Mesodermal cell (in vitro differentiated cells): Measurements from ENCODE around the gene BCR.

Experiments
- H3K27ac ChIP-seq: 2 replicates; pipeline ENCODE4 v1.7.0; 2013; ENCODE audit warnings: mild to moderate bottlenecking, low read depth, low read length, moderate library complexity; ENCODE audit not compliant: severe bottlenecking
- H3K36me3 ChIP-seq: 2 replicates; pipeline ENCODE4 v1.7.1; 2013; ENCODE audit warnings: mild to moderate bottlenecking, low read length, moderate library complexity; ENCODE audit not compliant: control insufficient read depth, insufficient read depth
- H3K4me1 ChIP-seq: one replicate; pipeline ENCODE4 v1.7.1; 2013; ENCODE audit warnings: mild to moderate bottlenecking, low read length; ENCODE audit not compliant: insufficient read depth, control insufficient read depth, poor library complexity, severe bottlenecking
- H3K4me3 ChIP-seq: 2 replicates; pipeline ENCODE4 v1.7.0; 2013; ENCODE audit warnings: low read length, control low read depth, mild to moderate bottlenecking; ENCODE audit not compliant: insufficient read depth, poor library complexity, severe bottlenecking; ENCODE audit errors: extremely low read depth
- H3K9me3 ChIP-seq: 2 replicates; pipeline ENCODE4 v1.7.1; 2013; ENCODE audit warnings: mild to moderate bottlenecking, low read length, moderate library complexity; ENCODE audit not compliant: control insufficient read depth
- WGBS, 2 experiments: methylation state at CpG; one replicate each; pipeline ENCODE4 v1.1.5; 2013; ENCODE audit warnings: missing lambda C conversion rate in 2 of 2; ENCODE audit not compliant: insufficient coverage in 2 of 2; 5-methylcytosine and 5-hydroxymethylcytosine counted together

Gene BCR

DNA sequence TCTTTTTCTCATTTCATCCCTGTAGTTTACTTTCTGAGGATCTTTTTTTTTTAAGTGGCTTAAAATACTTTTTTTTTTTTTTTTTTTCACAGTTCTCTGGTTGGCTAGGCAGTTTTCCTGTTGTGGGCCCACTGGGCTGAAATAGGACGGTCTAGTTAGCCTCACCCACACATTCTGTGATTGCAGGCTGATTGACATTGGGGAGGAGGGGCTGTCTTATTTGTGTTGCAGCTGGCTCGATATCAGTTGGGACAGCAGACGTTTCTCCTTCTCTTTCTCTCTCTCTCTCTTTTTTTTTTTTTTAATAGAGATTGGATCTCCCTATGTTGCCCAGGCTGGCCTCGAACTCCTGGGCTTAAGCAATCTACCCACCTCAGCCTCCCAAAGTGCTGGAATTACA, 6.9 kb downstream of the BCR start:
- Histone ChIP-seq H3K4me3 (no peak overlapping the region), H3K27ac (no peak overlapping the region), H3K36me3 (peaks cover 70% of the 10 kb centered on the region), H3K9me3 (no peaks in the 10 kb centered on the region), H3K4me1 (peaks cover 30% of the 10 kb centered on the region)
- WGBS, 2 experiments, result 100% methylated on average over 1 of the region's 4 CpGs; no CpG with 5 or more reads in 1 of the 2 experiments

DNA sequence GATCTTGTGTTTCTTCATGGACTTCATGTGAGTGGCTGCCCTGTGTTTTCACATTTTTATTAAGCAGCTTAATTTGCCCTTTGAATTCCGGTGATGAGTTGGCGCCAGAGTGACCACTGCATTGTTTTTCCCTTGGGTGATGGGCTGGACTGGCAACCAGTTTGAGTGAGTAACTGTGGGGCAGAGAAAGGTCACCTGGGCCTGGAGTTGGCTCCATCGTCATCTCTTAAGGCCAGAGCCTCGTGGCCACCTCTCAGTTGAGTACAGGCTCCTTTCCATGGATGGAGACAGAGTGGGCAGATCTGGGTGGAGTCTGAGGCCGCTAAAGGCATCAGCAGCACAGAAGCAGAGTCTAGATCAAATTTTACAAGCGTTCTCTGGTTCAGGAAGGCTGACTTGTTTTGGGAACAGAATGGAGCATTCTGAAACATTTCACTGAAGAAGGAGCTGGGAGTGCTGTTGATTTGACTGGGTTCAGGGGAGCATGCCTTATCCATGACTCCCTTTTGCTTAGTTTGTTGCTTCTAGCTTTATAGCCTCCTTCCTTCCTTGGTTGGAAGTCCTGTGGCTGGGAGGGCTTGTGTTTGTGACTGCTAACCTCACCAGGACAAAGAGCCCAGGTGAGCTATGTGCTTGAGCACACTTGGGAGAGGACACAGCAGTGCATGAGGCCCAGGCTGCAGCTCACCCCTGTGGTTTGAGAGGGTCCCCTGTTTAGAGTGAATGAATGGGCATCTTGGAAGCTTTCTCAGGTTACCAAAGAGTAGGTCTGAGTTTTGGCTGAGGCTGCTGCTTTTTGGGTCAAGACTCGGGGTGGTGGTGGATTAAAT, 7.8 kb downstream of the BCR start:
- peaks cover 26% of the 10 kb centered on the region for H3K4me1 ChIP-seq
- H3K36me3 ChIP-seq, result peaks cover 72% of the 10 kb centered on the region
- H3K4me3 ChIP-seq, result no peak overlapping the region
- no peaks in the 10 kb centered on the region for H3K9me3 ChIP-seq
- no peak overlapping the region for H3K27ac ChIP-seq
- WGBS, 2 experiments, result 90 to 93% methylated on average over 4 to 6 of the region's 7 CpGs

DNA sequence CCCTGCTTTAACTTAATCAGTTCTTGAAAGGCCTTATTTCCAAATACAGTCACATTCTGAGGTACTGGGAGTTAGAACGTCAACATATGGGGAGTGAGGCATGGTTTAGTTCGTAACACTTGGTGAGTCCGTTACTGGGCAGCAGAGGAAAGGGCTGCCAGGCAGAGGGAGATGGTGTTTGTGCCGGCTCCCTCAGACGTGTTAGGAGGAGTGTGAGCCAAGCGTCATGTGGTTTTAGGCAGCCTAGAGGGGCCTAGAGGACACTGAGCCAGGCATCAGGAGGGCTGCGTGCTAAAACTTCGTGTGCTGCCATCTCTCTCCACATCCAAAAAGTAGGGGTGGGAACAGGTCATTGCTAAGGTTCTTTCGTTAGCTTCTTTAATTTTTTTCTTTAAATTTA, 10.2 kb downstream of the BCR start:
- no peak overlapping the region for H3K27ac ChIP-seq
- no peaks in the 10 kb centered on the region for H3K9me3 ChIP-seq
- peaks cover 55% of the 10 kb centered on the region for H3K36me3 ChIP-seq
- H3K4me1 ChIP-seq, result peaks cover 17% of the 10 kb centered on the region
- WGBS, 2 experiments, result 89 to 100% methylated on average over 2 to 6 of the region's 9 CpGs
- no peak overlapping the region for H3K4me3 ChIP-seq

DNA sequence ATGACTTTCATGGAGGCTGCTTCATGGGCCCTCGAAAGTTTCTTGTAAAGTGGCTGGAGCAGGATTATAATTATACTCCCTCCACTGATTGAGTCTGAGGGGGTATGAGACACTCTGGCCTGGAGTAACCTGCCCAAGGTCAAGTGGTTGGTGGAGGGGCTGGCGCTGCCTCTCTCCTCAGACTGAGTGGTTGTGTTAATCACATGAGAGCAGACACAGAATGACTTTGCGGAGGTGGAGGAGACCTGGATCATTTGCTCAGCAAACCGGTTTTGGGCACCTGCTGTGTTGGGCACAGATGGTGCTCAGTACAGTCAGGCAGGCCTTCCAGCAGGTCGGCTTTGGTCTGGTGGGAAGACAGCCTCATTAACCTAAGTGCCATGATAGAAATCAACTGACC, 11.8 kb downstream of the BCR start:
- H3K27ac ChIP-seq, result no peak overlapping the region
- H3K4me1 ChIP-seq, result peaks cover 22% of the 10 kb centered on the region
- no peaks in the 10 kb centered on the region for H3K9me3 ChIP-seq
- H3K36me3 ChIP-seq, result peaks cover 51% of the 10 kb centered on the region
- H3K4me3 ChIP-seq, result no peak overlapping the region
- WGBS, 2 experiments, result 81 to 96% methylated on average over 4 of the region's 5 CpGs

DNA sequence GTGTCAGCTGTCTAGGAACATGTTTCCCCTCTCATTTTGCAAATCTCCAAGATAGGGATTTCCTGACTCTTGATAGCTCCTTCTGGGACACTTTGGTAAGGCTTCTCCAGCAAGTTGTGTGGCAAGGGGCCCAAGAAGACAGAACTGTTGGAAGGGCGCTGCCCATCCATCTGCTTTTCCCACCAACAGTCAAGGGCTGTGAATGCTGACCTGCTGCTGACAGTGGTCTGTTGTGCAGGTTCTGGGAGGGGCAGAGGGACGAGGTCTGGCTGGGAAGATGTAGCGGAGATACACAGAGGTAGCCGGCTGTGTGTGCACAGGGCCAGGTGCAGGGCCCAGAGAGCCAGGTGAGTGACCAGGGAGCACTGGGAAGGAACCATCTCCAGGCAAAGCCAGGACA, 12.2 kb downstream of the BCR start:
- Histone ChIP-seq H3K4me1 (peaks cover 19% of the 10 kb centered on the region), H3K4me3 (no peak overlapping the region), H3K9me3 (no peaks in the 10 kb centered on the region), H3K27ac (no peak overlapping the region), H3K36me3 (peaks cover 51% of the 10 kb centered on the region)
- WGBS, 2 experiments, result 100% methylated on average over 3 of the region's 4 CpGs

DNA sequence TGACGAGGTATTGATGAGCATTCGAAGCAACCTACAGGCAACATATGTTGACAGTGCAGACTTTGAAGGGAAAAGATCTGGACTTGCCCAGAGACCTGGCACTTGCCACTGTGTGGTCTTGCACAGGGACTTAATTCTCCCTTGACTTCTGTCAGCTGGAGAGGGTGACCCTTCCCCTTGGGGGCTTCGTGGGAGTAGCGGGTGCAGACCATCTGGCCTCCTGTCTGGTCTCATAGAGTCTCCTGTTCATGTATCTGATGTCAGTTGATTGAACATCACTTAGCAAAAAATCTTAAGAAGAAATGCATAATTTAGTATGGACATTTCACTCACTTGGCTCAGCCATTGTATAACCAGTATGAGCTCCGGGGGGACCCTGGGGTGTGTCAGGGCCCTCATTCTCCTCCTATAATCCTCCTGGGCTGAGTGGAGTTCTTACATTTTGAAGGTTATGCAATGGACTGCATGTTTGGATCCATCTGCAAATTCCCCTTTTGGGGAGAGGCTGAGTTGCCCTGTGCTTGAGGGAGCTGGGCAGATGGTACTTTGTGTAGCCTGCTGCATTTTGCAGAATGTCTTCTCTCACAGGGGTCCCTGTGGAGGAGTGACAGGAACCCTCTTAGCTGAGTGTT, 13.0 kb downstream of the BCR start:
- Histone ChIP-seq H3K9me3 (no peaks in the 10 kb centered on the region), H3K4me3 (no peak overlapping the region), H3K36me3 (peaks cover 49% of the 10 kb centered on the region), H3K27ac (no peak overlapping the region), H3K4me1 (peaks cover 14% of the 10 kb centered on the region)
- 94 to 100% methylated on average over 2 of the region's 5 CpGs for WGBS, 2 experiments

DNA sequence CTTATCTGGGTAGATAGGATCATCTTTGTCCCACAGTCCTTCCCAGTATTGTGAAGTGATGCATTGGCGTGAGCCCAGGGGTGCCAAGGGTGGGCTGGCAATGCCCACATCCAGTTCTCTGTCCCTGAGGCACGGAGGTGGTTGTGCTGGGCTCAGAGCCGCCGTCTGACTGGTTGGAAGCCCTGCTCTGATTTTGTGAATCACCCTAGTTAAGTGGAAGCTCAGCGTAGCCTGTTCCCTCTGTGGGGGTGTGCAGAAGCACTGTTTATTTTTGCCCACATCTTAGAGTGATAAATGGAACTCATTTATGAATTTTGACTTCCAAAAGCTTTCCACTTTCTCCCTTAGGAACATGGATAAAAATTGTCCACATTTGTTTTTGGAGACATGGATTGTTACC, 13.6 kb downstream of the BCR start:
- H3K4me1 ChIP-seq, result peaks cover 17% of the 10 kb centered on the region
- no peak overlapping the region for H3K27ac ChIP-seq
- H3K36me3 ChIP-seq, result peaks cover 51% of the 10 kb centered on the region
- WGBS, 2 experiments, result 96 to 97% methylated on average over 3 to 4 of the region's 5 CpGs
- no peaks in the 10 kb centered on the region for H3K9me3 ChIP-seq
- H3K4me3 ChIP-seq, result no peak overlapping the region

DNA sequence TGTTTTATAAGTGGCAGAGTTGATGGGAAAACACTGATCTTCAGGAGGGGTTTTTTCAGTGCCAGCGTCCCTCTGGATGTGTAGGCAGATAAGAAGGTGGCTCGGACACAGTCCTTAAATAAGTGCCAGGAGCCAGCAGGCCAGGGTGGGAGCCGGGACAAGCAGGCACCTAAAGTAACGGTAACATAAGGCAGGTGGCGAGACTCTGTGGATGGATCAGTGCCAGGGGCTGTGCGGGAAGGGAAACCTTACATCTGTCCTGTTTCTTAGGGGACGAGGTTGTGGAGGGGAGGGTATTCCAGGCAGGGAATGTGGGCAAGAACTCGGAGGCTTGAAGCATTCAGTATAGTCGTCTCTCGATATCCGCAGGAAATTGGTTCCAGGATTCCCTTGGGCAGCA, 15.9 kb downstream of the BCR start:
- peaks cover 48% of the 10 kb centered on the region for H3K36me3 ChIP-seq
- H3K9me3 ChIP-seq, result no peaks in the 10 kb centered on the region
- 86 to 87% methylated on average over 8 to 11 of the region's 11 CpGs for WGBS, 2 experiments

DNA sequence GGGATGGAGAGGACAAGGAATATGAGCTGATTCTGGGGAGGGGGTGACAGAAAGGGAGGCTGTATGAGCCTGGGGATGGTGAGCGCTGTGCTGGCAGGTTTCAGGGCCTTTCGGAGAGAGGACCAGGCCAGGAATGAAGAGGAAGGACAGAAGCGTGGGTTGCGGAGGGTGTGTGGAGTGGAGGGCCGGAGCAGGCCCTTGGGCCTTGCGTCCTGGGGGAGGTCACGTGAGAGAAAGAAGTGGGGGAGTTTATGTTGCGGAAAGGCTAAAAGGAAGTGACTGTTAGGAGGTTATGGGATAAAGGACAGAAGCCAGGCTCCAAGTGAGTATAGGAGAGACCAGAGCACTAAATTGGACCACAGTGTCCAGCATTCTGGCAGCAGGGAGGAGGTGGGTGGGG, 17.5 kb downstream of the BCR start:
- Histone ChIP-seq H3K4me3 (no peak overlapping the region), H3K4me1 (peaks cover 27% of the 10 kb centered on the region), H3K36me3 (peaks cover 32% of the 10 kb centered on the region), H3K9me3 (no peaks in the 10 kb centered on the region), H3K27ac (no peak overlapping the region)
- WGBS, 2 experiments, result 93 to 100% methylated on average over 7 to 8 of the region's 8 CpGs

More for the DNA sequence above, 15.9 kb downstream of the BCR start:
- Histone ChIP-seq H3K4me1 (peaks cover 27% of the 10 kb centered on the region), H3K4me3 (no peak overlapping the region), H3K27ac (no peak overlapping the region)

DNA sequence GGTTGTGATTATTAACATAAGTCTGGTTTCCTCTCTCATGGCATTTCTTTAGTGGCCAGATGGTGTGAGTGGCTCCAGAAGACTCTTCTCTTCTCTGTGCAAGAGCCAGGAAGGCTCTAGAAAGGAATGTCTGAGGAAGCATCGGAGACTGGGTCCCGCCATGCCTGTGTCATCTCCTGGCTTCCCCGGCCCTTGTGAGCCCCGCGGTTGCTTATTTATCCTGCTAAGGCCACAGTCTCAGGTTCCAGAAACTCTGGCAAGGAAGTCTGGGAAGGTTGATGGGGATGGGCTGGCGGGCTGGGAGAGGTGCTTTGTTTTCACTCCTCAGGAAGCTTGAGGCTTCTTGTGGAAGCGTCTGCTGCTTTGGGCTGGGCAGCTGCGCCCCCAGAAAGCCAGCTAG, 18.9 kb downstream of the BCR start:
- 65% methylated on average over 6 to 8 of the region's 8 CpGs for WGBS, 2 experiments
- peaks cover 21% of the 10 kb centered on the region for H3K4me1 ChIP-seq
- H3K36me3 ChIP-seq, result peaks cover 39% of the 10 kb centered on the region
- H3K9me3 ChIP-seq, result no peaks in the 10 kb centered on the region
- no peak overlapping the region for H3K4me3 ChIP-seq
- peak overlapping the region; percentile 23 for H3K27ac ChIP-seq

DNA sequence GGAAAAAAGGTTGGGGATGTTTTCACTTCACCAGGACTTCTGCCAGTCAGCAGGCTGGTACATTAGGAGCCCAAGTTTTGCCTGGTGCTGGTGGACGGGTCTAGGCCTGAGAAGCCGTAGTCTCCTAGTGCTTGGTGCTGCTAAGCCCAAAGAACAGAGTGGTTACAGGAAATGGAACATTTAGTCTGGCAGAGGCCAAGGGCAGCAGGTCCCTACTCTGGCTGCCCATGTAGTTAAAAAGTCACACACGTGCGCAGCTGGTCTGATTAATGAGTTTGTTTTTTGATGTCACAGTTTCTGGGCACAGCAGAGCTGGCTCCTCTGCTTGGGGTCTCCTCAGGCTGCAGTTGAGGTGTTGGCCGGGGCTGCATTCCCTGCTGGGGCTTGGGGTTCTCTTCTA, 20.6 kb downstream of the BCR start:
- 94 to 95% methylated on average over 5 of the region's 5 CpGs for WGBS, 2 experiments
- peaks cover 51% of the 10 kb centered on the region for H3K36me3 ChIP-seq
- no peak overlapping the region for H3K4me3 ChIP-seq
- no peaks in the 10 kb centered on the region for H3K9me3 ChIP-seq
- no peak overlapping the region for H3K27ac ChIP-seq
- peaks cover 21% of the 10 kb centered on the region for H3K4me1 ChIP-seq
